KG1 (cell line): ENCODE measurements around the gene SERPINC1.
"Not testable (repeated sequence)": the region's sequence is repeated elsewhere in the genome, so short reads cannot be mapped to it uniquely, and the experiment has no call there.

Experiments
- DNase-seq: peaks from one replicate; lab custom pipeline; 2025; lab: John Stamatoyannopoulos, UW

Gene SERPINC1

DNA sequence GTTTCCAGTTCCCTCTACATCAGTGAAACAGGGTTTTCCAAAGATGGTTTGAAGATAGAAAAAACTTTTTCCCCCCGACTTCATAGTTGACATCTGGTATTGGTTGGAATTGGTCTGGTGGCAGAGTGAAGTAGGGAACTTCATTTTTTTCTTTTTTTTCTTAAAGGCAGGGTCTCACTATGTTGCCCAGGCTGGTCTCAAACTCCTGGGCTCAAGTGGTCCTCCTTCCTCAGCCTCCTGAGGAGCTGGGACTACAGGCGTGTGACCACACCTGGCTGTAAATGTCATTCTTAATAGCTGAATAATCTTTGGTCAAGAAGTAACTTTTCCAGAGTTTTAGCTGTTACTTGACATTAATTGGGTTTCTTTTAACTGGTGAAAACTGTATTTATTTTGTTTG lies 27.2 kb downstream of the SERPINC1 start:
- no peak for DNase-seq

DNA sequence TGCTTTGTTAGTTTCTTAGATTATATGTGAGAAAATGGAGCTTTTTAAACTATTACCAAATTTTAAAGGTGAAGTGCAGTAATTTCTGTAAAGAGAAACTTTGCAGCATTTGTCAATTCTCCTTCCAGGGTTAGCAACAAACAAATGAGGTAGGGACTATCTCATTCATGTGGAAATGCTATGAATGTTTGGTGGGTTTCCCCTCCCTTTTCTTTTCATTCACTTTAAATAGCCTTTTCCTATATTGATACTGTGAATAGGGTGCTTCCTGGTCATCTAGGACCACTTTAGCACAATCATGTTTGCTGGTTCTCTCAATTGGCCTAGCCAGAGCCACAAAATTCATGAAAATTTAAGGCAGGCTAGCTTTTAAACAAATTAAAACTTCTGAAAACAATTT lies 28.4 kb downstream of the SERPINC1 start:
- DNase-seq = no peak

DNA sequence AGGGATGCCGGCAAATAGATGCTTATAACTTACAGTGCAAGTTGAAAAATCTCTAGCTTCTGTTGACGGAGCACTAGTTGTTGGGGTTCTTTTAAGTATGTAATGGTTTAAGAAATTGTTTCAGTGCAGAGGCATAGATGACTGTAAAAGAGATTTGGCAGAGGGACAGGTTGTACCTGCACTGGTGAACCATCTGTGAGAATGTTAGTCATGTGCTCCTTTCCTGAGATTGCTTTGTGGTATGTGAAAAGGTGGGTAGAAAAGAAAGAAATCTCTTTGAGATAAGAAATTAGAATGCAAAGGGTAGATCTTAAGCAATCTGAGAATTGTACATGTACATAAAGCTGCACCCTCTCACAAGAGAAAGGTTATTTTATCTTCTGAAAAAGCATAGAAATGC lies 29.5 kb downstream of the SERPINC1 start:
- DNase-seq = no peak

DNA sequence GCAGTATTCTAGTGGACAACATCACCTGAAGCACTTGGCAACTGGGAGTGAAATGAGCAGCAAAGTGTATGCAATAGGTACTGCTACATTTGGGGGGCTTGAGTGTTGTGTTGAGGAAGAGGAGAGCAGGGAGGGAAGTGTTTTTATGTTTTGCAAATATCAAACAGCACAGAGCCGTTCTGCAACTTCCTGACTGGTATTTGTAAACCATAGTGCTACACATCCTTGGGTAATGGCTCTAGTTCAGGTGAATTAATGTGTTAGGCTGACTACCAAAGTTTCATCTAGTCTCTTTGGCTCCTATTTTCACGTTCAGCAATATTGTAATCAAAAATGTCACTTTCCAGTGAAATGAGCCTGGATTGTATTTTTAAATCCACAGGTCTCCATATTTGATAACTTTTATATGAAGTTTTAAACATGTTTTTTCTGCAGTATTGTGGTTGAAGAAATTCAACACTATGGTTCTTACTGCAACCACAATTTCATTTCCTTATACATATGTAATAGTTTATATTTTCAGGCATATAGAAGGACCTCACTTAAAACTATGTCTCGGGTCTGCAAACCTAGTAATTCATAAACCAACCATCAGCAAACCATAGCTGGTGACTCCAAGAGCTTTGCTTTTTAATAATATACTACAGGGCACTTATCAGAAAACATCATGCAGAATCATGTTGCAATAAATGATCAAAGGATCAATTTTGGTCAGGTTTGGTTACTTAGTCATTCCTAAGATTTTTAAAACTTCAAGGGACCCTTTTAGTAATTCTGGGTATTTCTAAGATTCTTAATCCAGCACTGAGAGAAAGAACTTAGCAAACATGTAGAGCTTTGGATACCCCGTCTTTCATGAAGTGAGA lies 30.1 kb downstream of the SERPINC1 start:
- no peak for DNase-seq

DNA sequence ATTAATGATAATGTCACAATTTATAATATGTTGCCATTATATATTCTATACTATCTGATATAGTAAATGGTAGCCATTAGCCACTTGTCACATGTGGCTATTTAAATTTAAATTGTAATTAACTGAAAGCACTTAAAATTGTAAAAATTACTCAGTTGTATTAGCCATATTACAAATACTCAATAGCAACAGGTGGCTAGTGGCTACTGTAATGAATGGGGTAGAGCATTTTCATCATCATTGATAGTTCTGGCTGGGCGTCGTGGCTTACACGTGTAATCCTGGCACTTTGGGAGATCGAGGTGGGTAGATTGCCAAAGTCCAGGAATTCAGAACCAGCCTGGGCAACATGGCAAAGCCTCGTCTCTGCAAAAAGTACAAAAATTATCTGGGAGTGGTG lies 32.4 kb downstream of the SERPINC1 start:
- no peak for DNase-seq

DNA sequence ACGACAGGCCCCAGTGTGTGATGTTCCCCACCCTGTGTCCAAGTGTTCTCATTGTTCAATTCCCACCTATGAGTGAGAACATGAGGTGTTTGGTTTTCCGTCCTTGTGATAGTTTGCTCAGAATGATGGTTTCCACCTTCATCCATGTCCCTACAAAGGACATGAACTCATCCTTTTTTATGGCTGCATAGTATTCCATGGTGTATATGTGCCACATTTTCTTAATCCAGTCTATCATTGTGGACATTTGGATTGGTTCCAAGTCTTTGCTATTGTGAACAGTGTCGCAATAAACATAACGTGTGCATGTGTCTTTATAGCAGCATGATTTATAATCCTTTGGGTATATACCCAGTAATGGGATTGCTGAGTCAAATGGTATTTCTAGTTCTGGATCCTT lies 36.0 kb downstream of the SERPINC1 start:
- DNase-seq = not testable (repeated sequence)

DNA sequence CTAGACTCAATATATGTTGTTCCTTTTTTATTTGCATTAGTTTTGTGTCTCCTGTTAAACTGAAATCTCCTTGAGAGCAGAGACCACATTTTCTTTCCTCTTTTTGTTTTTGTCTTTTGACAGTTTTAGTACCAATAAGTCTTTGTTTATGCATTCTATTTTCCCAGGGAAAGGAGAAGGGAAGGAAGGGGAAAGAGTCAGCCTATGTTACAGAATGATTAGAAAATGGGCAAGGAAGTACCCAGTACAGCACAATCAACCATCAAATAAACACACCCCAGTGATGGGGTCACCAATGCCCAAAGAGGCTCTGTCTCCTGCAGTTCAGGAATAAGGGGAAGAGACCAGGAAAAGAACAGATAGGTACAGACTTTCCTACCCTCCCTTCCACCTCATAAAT lies 38.9 kb downstream of the SERPINC1 start:
- DNase-seq = no peak

DNA sequence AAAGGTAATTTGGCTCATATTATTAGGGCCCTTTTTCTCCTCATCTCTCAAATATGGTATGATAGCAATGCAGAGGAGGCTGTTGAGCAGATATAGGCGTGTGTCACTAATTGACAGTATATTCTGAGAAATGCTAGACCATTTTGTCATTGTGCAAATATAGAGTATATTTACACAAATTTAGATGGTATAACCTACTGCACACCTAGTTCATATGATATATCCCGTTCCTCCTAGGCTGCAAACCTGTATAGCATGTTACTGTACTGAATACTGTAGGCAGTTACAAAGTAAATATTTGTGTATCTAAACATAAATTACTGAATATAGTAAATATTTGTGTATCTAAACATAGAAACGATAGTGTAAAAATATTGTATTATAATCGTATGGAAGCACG lies 40.4 kb downstream of the SERPINC1 start:
- DNase-seq = no peak

DNA sequence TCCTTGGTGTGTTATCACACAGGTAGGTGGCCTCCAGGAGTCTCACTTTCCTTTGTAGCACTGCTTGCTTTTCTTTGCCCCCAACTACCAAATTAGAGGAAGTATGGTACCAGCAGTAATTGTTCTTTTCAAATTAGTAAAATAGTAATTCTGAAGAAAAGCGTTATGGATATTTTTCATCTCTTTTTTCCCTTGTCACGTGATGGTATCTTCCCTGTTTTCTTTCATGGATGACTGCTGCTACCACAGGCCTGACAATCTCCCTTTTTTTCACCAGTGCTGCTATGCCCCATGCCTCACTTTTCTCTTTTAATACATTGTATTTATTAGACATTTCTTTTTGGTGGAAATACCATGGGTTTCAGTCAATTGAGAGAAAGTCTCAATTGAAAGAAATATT lies 45.6 kb downstream of the SERPINC1 start:
- DNase-seq = no peak

DNA sequence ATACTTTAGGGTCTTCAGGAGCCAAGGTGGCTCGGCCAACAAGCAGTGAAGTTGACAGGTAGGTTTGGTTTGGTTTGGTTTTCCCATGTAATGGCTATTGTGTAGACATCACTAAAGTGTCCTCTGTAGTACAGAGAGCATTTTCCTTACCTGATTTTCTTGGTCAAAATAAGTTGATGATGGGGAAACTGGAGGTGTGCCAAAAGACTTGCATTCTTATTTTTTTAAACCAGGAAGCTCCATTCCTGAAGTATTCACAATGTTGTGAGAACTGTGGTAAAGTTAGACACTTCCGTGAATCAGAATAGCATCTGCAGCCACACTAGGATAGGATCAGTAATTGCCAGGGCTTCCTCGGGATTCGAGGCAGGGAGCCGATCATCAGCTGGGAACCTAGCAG lies 46.0 kb downstream of the SERPINC1 start:
- no peak for DNase-seq

DNA sequence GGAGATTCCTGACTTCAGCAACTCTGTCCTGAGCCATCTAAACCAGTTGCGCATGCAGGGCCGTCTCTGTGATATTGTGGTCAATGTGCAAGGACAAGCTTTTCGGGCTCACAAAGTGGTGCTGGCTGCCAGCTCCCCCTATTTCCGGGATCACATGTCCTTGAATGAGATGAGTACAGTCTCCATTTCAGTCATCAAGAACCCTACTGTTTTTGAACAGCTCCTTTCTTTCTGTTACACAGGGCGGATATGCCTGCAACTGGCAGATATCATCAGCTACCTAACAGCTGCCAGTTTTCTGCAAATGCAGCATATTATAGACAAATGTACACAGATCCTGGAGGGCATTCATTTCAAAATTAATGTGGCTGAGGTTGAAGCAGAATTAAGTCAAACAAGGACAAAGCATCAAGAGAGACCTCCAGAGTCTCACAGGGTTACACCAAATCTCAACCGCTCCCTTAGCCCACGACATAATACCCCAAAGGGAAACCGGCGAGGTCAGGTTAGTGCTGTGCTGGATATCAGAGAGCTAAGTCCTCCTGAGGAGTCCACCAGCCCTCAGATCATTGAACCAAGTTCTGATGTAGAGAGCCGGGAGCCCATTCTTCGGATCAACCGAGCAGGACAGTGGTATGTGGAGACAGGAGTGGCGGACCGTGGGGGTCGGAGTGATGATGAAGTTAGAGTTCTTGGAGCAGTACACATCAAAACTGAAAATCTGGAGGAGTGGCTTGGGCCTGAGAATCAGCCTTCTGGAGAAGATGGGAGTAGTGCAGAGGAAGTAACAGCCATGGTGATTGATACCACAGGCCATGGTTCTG lies 46.7 kb downstream of the SERPINC1 start:
- peak; percentile 60 for DNase-seq

DNA sequence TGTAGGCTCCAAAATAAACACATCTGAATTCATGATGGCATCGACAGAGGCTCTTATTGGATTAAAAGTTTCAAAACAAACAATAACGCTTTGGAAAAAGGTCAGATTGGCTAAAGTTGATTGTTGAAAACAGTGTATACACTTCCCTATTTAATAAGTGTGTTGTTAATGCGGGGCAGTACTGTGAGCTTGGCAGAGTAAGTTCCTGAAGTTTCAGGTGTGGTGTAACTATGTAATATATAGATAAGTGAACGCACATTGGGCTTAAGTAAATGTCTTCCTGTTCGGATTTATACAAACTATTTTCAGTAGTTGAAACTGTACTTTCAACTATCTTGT lies 48.1 kb downstream of the SERPINC1 start:
- DNase-seq = no peak

DNA sequence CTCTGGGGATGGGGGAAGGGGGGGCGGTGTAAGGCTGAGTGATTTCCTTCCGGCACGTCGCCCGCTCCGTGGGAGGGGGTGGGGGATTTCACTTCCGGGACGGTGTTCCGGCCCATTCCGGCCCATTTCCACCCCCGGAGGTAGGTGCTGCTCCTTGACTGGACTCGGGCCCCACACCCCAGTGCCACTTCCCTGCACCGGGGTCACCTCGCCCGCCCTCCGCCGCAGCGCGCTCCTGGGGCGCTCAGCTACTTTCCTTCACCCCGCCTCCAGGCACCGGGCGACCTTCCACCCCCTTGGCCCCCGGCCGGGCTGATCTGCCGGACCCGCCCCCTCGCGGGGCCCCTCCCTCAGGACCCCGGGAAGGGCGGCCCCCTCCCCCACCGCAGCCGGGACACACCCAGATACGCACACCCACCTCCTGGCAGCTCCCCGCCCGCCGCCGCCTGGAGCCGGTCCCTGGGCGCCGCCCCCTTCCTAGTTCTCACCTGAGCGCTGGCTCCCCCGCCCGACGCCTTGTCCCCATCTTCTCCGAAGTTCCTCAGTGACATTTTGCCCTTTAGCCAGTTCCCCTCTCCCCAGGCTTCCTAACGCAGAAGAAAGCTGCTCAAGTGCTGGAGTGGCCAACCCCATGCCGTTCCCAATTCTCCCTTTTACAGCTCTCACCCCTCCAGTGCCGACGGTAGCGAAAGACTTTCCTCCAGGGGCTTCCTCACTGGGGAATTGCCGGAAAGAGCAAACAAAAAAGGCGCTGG lies 48.7 kb downstream of the SERPINC1 start, which contains the start of gene ZBTB37:
Gene ZBTB37, plus strand, starts transcription at position 115 of the 755 bp plus-strand sequence. CDS start 1,846 bp downstream, outside the sequence.
- peak; percentile 57 for DNase-seq

DNA sequence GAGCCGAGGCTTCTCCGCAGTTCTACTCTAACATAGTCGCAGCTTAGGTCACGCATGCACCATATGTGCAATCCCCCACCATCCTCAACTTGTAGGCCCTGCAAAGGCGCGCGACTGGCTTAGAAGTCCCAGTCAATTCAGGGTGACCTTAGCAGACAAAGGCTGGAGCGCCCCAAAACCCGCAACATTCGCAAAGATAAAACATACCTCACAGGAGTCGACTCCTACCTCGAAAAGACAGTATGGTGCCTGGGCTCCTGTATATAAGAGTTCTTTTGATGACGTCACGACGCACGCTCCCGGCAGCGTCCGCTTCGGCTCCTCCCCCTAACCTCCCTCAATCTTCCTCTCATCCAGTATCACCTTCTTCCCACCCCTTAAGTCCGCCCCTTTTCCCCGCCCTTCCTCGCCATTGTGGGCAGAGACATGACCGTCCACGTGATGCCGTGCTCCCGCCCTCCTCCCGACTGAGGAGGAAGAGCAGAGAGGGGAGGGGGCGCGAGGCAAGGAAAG lies 49.3 kb downstream of the SERPINC1 start, which contains the start of gene GAS5:
Gene GAS5, minus strand, starts transcription at position 237 of the 513 bp plus-strand sequence.
- DNase-seq = peak; percentile 97

DNA sequence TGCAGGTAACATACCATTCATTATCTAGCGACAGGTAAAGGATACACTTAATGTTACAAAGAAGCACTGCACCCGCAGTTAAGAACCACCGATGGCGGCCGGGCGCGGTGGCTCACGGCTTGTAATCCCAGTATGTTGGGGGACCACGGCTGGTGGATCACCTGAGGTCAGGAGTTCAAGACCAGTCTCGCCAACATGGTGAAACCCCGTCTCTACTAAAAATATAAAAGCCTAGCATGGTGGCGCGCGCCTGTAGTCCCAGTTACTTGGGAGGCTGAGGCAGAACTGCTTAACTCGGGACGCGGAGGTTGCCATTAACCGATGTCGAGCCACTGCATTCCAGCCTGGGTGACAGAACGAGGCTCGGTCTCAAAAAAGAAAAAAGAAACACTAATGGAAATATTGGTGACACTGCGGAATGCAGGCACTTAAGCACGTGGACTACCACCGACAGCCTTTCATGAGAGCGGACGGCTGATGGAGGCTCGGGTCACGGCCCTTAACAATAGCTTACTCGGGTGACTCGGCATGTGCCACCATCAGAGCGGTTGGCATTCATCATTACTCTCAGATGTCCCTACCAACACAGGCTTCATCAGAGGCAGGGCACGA lies 49.9 kb downstream of the SERPINC1 start:
- DNase-seq = no peak

DNA sequence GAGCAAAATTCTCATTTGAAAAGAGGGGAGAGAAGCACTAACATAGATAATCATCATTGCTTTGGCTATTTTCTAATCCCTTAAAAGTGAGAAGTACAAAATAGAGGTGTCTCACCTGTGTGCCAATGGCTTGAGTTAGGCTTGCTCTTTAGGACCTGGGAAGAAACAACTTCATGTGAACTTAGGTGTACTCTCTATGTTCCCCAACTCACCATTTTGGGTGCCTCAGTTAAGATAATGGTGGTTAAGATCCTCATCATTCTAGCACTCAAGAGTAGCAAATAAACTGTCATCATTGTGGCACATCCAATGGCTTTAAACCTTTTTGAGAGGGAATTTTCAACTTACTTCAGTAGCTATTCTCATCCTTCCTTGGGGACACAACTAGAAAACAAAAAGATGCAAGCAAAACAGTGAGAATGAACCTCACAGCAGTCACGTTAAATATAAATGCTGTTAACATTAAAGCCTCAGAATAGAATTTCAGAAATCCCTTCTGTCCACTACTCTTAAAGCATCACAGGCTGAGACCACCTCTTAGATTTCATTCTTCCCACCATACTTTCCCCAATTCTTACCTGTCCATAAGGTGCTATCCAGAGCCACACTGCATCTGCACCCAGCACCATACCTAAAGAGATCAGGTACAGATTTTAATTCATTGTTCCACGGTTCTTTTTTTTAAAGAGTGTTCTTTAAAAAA lies 50.6 kb downstream of the SERPINC1 start:
- DNase-seq = no peak

DNA sequence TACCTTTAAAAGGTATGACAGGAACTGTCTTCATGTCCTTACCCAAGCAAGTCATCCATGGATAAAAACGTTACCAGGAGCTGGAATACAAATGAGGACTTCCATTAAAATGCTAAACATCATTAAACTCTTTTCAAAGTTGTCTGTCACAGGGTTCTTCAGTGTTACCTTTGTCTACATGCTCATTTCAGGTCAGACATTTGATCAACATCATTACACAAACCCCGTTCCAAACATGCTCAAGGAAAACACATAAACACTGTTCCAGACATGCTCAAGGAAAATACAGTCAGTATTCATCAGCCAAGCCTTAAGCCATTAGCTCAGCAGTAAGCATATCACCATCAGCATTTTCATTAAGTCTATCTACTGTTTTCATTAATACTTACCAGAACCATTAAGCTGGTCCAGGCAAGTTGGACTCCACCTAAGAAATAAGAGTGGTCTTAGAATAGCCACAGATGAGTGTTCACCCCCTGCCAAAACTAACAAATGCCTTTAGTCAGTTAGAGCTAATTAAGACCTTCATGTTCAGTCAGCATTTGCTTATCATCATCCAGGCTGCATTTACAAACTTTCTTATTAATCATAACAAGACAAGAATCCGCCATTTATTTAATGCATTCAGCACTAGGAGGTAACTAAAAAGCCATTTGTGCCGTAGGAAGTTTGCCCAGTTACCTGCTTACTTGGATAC lies 51.5 kb downstream of the SERPINC1 start:
- no peak for DNase-seq

DNA sequence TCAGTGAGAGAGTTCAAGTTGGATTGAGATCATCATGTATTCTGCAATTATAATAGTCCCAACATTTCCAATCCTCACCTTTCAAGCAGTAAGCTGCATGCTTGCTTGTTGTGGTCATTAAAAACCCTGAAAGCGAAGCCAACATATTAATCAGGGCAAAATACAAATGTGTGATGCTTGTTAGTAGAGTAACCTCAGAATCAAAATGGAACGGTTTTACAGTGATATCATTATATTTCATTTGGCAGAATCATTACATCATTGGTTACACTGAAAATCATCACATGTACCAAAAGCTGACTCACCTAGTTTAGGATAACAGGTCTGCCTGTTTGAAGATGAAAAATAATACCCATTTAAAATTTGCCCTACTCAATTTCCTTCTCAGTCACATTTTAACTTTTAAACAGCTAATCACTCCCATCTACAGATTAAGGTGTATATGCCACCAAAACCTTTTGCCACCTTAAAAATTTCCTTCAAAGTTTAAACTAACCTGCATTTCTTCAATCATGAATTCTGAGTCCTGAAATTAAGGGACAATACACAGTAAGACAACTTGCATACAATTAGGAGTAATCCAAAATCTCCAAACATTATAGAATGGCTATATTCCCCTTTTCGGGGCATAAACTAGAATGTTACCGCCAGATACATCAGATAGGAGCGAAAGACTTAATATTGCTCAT lies 52.8 kb downstream of the SERPINC1 start:
- DNase-seq = no peak

DNA sequence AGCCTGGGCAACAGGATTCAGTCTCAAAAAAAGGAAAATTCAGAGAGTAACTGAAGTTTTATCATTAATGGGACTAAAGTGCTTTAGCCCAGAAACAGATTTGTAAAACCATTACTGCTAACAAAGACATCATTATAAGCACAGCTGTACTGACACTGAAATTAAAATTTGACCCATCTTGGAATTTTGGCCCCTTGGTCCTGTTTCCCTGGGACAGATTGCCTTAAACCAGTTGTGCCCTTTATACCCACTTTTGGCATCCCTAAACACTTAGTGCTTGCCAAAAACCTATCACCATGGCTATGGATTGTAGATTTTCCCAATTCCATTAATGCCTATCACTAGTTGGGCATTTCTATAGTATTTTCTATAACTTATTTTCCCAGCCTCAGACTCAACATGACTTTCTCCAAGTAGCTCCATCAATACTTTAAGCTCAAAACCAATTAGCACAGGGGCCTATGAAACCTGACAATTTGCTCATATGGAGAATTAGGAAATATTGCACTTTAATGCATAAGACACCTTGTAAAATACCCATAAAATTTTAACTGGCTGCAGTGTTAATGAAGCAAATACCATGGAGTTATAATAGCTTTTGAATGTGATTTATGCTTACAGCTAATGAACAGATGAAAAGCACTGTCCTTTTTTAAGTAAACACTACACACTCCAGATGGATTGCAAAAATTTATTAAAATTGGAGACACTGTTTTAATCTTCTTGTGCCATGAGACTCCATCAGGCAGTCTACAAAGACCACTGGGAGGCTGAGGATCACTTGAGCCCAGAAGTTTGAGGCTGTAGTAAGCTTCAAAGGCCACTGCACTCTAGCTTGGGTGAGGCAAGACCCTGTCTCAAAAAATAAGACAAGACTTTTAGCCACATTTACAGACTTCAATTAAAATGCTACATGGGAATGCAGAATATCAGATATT lies 53.6 kb downstream of the SERPINC1 start:
- no peak for DNase-seq
